ENCODE results near the gene WFIKKN1.

Gene WFIKKN1

DNA sequence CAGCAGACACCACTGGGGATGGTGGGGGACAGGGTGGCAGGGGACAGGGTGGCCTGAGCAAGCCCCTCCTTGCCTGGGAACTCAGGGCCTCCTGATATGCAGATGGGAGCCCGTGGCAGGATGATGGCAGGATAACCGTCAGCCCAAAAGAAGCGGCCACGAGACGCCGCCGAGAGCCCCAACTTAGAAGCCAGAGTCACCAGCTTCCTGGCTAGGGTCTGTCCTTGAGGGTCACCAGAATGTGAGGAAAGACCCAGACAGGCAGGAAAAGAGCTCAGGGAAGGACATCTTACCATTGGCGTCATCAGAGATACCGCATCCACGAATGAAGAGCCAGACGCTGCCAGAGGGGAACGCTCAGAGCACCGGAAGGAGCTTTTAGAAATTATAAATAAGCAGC, 21.5 kb upstream of the WFIKKN1 start:
- H3K36me3 ChIP-seq (ENCODE audit: control insufficient read depth in 1 of 2, insufficient read depth in 2 of 2, low read length in 2 of 2): peaks cover 0 to 8% of the 10 kb centered on the region in 2 donors
- H3K9ac ChIP-seq (ENCODE audit: low read depth in 1 of 2, low read length in 2 of 2): no peak overlapping the region
- H3K27ac ChIP-seq (ENCODE audit: low read depth, low read length): no peak overlapping the region

DNA sequence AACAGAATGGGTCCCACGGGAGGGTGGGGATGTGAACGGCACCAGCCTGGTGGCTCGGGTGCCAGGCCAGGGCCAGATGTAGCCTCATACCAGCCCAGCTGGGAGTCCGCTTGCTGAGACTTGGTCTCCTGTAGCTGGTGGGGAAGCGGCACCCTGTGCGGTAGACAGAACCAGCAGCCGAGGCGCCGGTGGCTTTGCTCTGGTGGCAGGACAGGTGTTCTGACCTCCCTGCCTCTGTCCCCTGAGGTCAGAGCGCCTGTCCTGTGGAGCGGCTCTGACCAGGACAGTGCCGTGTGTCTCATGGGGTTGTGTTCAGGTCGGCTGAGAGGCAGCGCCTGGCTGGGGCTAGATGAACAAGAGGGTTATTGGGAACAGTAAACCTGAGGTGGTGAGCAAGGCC, 20.8 kb upstream of the WFIKKN1 start:
- peaks cover 4 to 13% of the 10 kb centered on the region in 2 donors for H3K4me1 ChIP-seq (ENCODE audit: control insufficient read depth in 1 of 2, insufficient read depth in 2 of 2, low read length in 2 of 2)
- H3K4me3 ChIP-seq (ENCODE audit: low read depth in 1 of 2, low read length in 2 of 2): no peak overlapping the region
- no peak overlapping the region for H3K27ac ChIP-seq (ENCODE audit: low read depth, low read length)
- peaks cover 3 to 14% of the 10 kb centered on the region in 2 donors for H3K36me3 ChIP-seq (ENCODE audit: control insufficient read depth in 1 of 2, insufficient read depth in 2 of 2, low read length in 2 of 2)
- H3K27me3 ChIP-seq (ENCODE audit: control insufficient read depth in 1 of 2, insufficient read depth in 2 of 2, low read length in 2 of 2): no peaks in the 10 kb centered on the region
- no peak overlapping the region for H3K9ac ChIP-seq (ENCODE audit: low read depth in 1 of 2, low read length in 2 of 2)
- peaks cover 2 to 3% of the 10 kb centered on the region in 2 donors for H3K9me3 ChIP-seq (ENCODE audit: control insufficient read depth in 1 of 2, low read length in 2 of 2)

More for the DNA sequence above, 21.5 kb upstream of the WFIKKN1 start:
- no peak overlapping the region for H3K4me3 ChIP-seq (ENCODE audit: low read depth in 1 of 2, low read length in 2 of 2)
- H3K4me1 ChIP-seq (ENCODE audit: control insufficient read depth in 1 of 2, insufficient read depth in 2 of 2, low read length in 2 of 2): peaks cover 4 to 13% of the 10 kb centered on the region in 2 donors
- H3K9me3 ChIP-seq (ENCODE audit: control insufficient read depth in 1 of 2, low read length in 2 of 2): peaks cover 3 to 5% of the 10 kb centered on the region in 2 donors
- no peaks in the 10 kb centered on the region for H3K27me3 ChIP-seq (ENCODE audit: control insufficient read depth in 1 of 2, insufficient read depth in 2 of 2, low read length in 2 of 2)

GRCh38 chr16:610513-611381, 20.0 kb upstream of the WFIKKN1 start:
- no peak overlapping the region for H3K9ac ChIP-seq (ENCODE audit: low read depth in 1 of 2, low read length in 2 of 2)
- H3K27me3 ChIP-seq (ENCODE audit: control insufficient read depth in 1 of 2, insufficient read depth in 2 of 2, low read length in 2 of 2): no peaks in the 10 kb centered on the region
- no peaks in the 10 kb centered on the region for H3K9me3 ChIP-seq (ENCODE audit: control insufficient read depth in 1 of 2, low read length in 2 of 2)
- H3K36me3 ChIP-seq (ENCODE audit: control insufficient read depth in 1 of 2, insufficient read depth in 2 of 2, low read length in 2 of 2): peaks cover 4 to 17% of the 10 kb centered on the region in 2 donors
- H3K4me1 ChIP-seq (ENCODE audit: control insufficient read depth in 1 of 2, insufficient read depth in 2 of 2, low read length in 2 of 2): peaks cover 4 to 13% of the 10 kb centered on the region in 2 donors
- H3K27ac ChIP-seq (ENCODE audit: low read depth, low read length): no peak overlapping the region
- no peak overlapping the region for H3K4me3 ChIP-seq (ENCODE audit: low read depth in 1 of 2, low read length in 2 of 2)

DNA sequence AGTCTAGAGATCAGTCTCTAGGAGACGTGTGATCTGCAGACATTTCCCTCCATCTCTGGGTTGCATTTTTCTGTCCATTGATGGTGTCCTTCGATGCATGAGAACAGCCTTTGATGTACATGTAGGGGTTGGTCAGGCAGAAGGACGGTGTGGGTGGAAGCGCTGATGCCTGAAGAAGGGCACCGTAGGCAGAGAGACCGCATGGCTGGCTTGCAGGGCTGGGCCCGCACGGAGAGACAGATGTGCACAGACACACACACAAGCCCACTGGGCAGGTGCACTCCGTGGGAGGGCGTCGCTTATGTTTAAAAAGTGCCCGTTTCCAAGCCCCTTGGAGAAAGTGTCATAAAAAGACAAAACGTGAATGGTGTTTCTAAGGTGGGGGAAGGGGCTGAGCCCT, 15.7 kb upstream of the WFIKKN1 start:
- peaks cover 4 to 33% of the 10 kb centered on the region in 2 donors for H3K36me3 ChIP-seq (ENCODE audit: control insufficient read depth in 1 of 2, insufficient read depth in 2 of 2, low read length in 2 of 2)
- peaks cover 3 to 12% of the 10 kb centered on the region in 2 donors for H3K4me1 ChIP-seq (ENCODE audit: control insufficient read depth in 1 of 2, insufficient read depth in 2 of 2, low read length in 2 of 2)
- H3K4me3 ChIP-seq (ENCODE audit: low read depth in 1 of 2, low read length in 2 of 2): no peak overlapping the region
- no peak overlapping the region for H3K9ac ChIP-seq (ENCODE audit: low read depth in 1 of 2, low read length in 2 of 2)
- H3K27me3 ChIP-seq (ENCODE audit: control insufficient read depth in 1 of 2, insufficient read depth in 2 of 2, low read length in 2 of 2): no peaks in the 10 kb centered on the region
- H3K27ac ChIP-seq (ENCODE audit: low read depth, low read length): no peak overlapping the region
- H3K9me3 ChIP-seq (ENCODE audit: control insufficient read depth in 1 of 2, low read length in 2 of 2): no peaks in the 10 kb centered on the region

- no peak overlapping the region for H3K27ac ChIP-seq (ENCODE audit: low read depth, low read length)
- H3K27me3 ChIP-seq (ENCODE audit: control insufficient read depth in 1 of 2, insufficient read depth in 2 of 2, low read length in 2 of 2): no peaks in the 10 kb centered on the region
- peaks cover 0 to 4% of the 10 kb centered on the region in 2 donors for H3K4me1 ChIP-seq (ENCODE audit: control insufficient read depth in 1 of 2, insufficient read depth in 2 of 2, low read length in 2 of 2)
- H3K9ac ChIP-seq (ENCODE audit: low read depth in 1 of 2, low read length in 2 of 2): no peak overlapping the region
- no peak overlapping the region for H3K4me3 ChIP-seq (ENCODE audit: low read depth in 1 of 2, low read length in 2 of 2)
- no peaks in the 10 kb centered on the region for H3K9me3 ChIP-seq (ENCODE audit: control insufficient read depth in 1 of 2, low read length in 2 of 2)
- peaks cover 4 to 33% of the 10 kb centered on the region in 2 donors for H3K36me3 ChIP-seq (ENCODE audit: control insufficient read depth in 1 of 2, insufficient read depth in 2 of 2, low read length in 2 of 2)
Observed at GRCh38 chr16:616733-617586, 13.8 kb upstream of the WFIKKN1 start.

DNA sequence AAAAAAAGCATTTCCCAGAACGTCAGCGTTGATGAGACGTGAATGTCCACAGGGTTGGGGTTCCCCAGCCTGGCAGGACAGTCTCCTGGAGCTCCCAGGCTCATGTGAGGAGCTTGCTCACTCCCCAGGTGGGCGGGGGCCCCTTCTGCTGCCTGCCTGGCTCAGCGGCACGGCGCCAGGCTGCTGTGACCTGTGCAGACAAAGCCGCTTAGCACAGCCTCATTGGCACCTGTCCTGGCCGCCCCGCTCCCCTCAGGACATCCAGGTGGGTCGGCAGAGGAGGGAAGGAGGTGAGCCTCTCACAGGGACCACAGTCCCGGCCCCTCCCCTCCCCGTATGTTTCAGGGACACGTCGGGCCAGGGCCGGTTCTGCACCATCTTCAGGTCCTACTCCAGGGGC, 12.9 kb upstream of the WFIKKN1 start:
- Histone ChIP-seq H3K27ac (ENCODE audit: low read depth, low read length) (no peak overlapping the region), H3K4me1 (ENCODE audit: control insufficient read depth in 1 of 2, insufficient read depth in 2 of 2, low read length in 2 of 2) (peaks cover 0 to 4% of the 10 kb centered on the region in 2 donors), H3K9me3 (ENCODE audit: control insufficient read depth in 1 of 2, low read length in 2 of 2) (no peaks in the 10 kb centered on the region), H3K36me3 (ENCODE audit: control insufficient read depth in 1 of 2, insufficient read depth in 2 of 2, low read length in 2 of 2) (peaks cover 4 to 33% of the 10 kb centered on the region in 2 donors), H3K4me3 (ENCODE audit: low read depth in 1 of 2, low read length in 2 of 2) (no peak overlapping the region), H3K27me3 (ENCODE audit: control insufficient read depth in 1 of 2, insufficient read depth in 2 of 2, low read length in 2 of 2) (no peaks in the 10 kb centered on the region), H3K9ac (ENCODE audit: low read depth in 1 of 2, low read length in 2 of 2) (no peak overlapping the region)

- no peaks in the 10 kb centered on the region for H3K9me3 ChIP-seq (ENCODE audit: control insufficient read depth in 1 of 2, low read length in 2 of 2)
- no peak overlapping the region for H3K9ac ChIP-seq (ENCODE audit: low read depth in 1 of 2, low read length in 2 of 2)
- no peak overlapping the region for H3K27ac ChIP-seq (ENCODE audit: low read depth, low read length)
- H3K27me3 ChIP-seq (ENCODE audit: control insufficient read depth in 1 of 2, insufficient read depth in 2 of 2, low read length in 2 of 2): no peaks in the 10 kb centered on the region
- peaks cover 0 to 4% of the 10 kb centered on the region in 2 donors for H3K4me1 ChIP-seq (ENCODE audit: control insufficient read depth in 1 of 2, insufficient read depth in 2 of 2, low read length in 2 of 2)
- H3K4me3 ChIP-seq (ENCODE audit: low read depth in 1 of 2, low read length in 2 of 2): no peak overlapping the region
- H3K36me3 ChIP-seq (ENCODE audit: control insufficient read depth in 1 of 2, insufficient read depth in 2 of 2, low read length in 2 of 2): peaks cover 4 to 23% of the 10 kb centered on the region in 2 donors
Observed at GRCh38 chr16:619476-620100, 11.2 kb upstream of the WFIKKN1 start.

- H3K27me3 ChIP-seq (ENCODE audit: control insufficient read depth in 1 of 2, insufficient read depth in 2 of 2, low read length in 2 of 2): no peaks in the 10 kb centered on the region
- H3K9me3 ChIP-seq (ENCODE audit: control insufficient read depth in 1 of 2, low read length in 2 of 2): no peaks in the 10 kb centered on the region
- no peak overlapping the region for H3K4me3 ChIP-seq (ENCODE audit: low read depth in 1 of 2, low read length in 2 of 2)
- no peak overlapping the region for H3K9ac ChIP-seq (ENCODE audit: low read depth in 1 of 2, low read length in 2 of 2)
- H3K27ac ChIP-seq (ENCODE audit: low read depth, low read length): no peak overlapping the region
- H3K36me3 ChIP-seq (ENCODE audit: control insufficient read depth in 1 of 2, insufficient read depth in 2 of 2, low read length in 2 of 2): peaks cover 0 to 21% of the 10 kb centered on the region in 2 donors
- H3K4me1 ChIP-seq (ENCODE audit: control insufficient read depth in 1 of 2, insufficient read depth in 2 of 2, low read length in 2 of 2): peaks cover 0 to 4% of the 10 kb centered on the region in 2 donors
Observed at GRCh38 chr16:620700-621525, 9.9 kb upstream of the WFIKKN1 start.

DNA sequence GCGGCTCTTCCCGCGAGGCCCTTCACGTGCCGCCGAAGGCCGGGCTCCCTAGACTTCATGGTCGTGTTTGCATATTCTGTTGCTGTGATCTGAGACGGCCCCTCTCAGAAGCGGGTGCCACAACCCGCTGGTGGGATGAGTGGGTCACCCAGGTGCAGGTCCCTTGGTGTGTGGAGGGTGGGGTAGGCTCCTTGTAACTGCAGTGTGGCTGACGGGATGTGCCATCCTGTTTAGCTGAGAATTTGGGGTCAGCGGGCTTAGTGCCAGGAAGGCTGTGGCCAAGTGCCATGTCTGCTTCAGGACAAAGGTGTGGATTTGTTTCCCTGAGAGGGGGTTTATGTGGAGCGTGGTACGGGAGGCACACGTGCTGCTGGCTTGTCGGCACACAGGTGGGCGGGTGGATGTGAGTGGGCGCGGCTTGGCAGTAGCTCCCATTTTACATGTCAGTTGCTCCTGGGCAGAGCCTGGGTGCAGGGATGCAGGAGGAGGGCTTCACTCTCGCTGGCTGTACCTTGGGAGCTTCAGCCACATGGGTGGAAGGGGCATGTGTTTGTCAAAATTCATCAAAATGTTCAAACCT, 9.2 kb upstream of the WFIKKN1 start:
- Histone ChIP-seq H3K9me3 (ENCODE audit: control insufficient read depth in 1 of 2, low read length in 2 of 2) (no peaks in the 10 kb centered on the region), H3K9ac (ENCODE audit: low read depth in 1 of 2, low read length in 2 of 2) (no peak overlapping the region), H3K27ac (ENCODE audit: low read depth, low read length) (no peak overlapping the region), H3K4me3 (ENCODE audit: low read depth in 1 of 2, low read length in 2 of 2) (no peak overlapping the region), H3K27me3 (ENCODE audit: control insufficient read depth in 1 of 2, insufficient read depth in 2 of 2, low read length in 2 of 2) (no peaks in the 10 kb centered on the region), H3K4me1 (ENCODE audit: control insufficient read depth in 1 of 2, insufficient read depth in 2 of 2, low read length in 2 of 2) (peaks cover 0 to 4% of the 10 kb centered on the region in 2 donors), H3K36me3 (ENCODE audit: control insufficient read depth in 1 of 2, insufficient read depth in 2 of 2, low read length in 2 of 2) (peaks cover 0 to 26% of the 10 kb centered on the region in 2 donors)
